Measurements from ENCODE around the gene RASAL2.
"Not testable (repeated sequence)": the region's sequence is repeated elsewhere in the genome, so short reads cannot be mapped to it uniquely, and the experiment has no call there.

RASAL2 gene

DNA sequence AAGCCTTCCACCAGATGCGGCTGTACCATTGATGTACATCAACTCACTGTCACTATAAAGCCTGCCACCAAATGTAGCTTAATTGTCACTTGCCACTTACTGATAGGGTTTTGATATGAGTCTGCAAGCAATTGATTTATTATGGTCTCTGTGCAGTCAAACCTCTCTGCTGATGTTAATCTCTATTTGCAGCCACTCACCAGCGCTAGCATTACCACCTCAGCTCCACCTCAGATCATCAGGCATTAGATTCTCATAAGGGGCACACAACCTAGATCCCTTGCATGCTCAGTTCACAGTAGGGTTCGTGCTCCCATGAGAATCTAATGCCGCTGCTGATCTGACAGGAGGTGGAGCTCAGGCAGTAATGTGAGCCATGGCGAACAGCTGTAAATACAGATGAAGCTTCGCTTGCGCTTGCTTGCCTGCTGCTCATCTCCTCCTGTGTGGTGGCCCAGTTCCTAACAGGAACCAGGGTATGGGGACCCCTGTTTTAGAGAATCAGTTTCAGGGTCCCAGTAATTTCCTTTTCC lies 26.7 kb downstream of the RASAL2 start:
- not testable (repeated sequence) for DNase-seq

DNA sequence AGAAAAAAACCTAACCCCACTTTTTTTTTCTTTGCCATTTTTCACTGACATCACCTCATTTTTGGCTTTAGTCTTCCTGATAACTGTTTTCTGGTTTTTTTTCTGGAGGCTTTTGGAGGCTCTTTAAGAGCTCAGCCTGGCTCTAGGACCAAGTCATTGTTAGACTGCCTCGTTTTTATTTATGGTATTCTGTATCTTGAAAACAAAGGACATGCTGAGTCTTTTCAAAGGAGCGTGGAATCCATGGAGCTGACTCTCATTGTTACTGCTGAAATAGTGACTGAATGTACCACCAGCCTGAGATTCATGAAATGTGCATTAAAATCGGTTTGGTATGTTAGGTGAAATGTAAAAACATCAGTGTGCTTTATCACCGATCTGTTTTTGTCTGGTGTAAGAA lies 28.0 kb downstream of the RASAL2 start:
- DNase-seq: no peak

DNA sequence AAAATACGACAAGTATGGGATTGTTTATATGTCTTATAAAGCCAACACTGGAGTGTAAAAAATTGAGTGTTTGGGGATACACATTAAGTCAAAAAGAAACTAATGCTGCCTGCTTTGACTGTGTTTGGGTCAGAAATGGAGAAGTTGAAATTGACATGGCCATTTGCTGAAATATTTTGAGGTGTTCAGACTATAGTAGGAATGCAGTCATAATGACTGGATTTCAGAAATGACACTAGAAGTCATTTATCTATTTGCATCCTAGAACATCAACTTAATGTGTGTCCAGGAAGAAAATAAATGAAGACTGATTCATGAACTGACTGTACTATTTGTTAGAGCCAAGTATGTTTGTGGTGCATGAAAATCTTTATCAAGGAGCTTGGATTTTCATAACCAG lies 28.4 kb downstream of the RASAL2 start:
- DNase-seq: no peak

DNA sequence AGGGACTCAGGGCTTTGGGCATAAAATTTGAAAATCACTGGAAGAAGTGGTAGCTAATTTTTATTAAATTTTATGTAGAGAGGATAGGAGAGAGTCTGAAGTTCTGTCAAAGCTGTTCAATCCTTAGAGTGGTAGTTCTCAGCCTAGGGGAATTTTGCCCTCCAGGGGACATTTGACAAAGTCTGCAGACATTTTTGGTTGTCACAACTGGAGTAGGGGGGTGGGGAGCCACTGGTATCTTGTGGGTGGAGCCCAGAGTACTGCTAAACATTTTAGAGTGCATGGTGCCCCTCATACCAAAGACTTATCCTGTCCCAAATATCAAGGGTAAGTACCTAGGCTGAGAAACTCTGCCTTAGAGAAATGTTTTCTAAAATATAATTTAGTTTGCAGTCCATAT lies 30.2 kb downstream of the RASAL2 start:
- no peak for DNase-seq

DNA sequence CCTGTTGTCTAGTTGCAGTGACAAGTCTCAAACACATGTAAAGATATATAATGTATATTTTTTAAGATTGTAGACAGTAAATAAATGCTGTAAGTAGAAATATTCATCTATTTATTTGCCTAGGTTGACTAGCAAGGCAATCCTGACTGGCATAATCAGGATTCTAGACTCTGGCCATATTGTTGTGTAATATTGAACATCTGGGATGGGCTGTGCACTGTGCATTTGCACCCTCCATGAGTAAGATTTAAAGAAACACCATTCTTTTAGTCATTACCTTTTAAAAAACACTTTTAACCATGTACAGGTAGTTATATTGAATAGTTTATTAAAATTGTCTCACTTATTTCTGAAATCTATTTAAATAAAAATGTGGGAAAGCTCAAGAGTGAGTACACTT lies 32.4 kb downstream of the RASAL2 start:
- no peak for DNase-seq

DNA sequence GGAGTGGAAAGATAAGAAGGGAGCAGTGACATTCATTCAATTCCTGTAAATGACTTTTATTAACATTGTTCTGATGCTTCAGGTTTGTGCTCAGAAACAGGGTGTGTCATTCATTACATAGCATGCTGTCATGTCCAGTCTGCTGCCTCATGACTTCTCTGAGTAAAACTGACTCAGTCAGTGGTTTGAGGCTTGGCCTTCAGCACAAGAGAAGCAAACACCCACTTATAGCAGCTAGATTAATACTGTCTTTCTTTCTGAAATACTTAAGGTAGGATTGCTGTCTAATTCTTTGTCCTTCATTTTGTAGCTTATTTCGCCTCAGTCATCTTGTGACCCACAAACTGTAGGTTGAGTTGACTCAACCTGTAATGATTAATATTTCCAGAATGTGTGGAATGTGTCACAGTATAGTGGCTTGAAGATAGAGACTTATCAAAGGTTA lies 32.9 kb downstream of the RASAL2 start:
- DNase-seq: no peak

DNA sequence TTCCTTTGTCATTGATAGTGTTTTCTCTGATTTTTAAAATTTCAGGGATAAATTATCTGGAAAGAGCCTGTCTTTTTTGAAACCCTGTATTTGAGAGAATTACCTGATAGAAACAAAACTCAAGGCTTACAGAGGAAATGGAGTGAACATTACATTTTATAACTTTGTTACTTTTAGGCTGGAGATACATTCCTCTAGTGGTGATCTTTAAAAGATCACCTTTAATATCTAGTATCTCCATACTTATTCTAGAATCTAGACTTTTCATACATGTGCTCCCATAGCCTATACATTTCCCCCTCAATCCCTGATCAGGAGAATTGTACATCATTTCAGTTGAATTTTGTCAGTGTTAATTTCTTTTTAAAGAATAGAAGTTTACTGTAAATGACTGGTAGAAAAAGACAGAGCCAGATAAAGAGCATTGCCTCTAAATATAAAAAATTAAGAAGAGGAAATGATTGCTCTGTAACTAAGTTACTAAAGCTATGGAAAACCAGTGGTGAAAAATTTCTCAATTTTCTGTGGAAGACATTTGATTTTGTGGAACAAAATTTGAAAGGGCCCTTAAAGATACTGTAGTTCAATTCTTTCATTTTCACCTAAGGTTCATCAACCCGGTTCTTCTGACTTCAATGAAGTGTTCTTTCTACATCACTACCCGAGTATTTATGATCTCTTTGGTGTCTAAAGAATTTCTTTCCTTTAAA lies 33.7 kb downstream of the RASAL2 start:
- DNase-seq: no peak

DNA sequence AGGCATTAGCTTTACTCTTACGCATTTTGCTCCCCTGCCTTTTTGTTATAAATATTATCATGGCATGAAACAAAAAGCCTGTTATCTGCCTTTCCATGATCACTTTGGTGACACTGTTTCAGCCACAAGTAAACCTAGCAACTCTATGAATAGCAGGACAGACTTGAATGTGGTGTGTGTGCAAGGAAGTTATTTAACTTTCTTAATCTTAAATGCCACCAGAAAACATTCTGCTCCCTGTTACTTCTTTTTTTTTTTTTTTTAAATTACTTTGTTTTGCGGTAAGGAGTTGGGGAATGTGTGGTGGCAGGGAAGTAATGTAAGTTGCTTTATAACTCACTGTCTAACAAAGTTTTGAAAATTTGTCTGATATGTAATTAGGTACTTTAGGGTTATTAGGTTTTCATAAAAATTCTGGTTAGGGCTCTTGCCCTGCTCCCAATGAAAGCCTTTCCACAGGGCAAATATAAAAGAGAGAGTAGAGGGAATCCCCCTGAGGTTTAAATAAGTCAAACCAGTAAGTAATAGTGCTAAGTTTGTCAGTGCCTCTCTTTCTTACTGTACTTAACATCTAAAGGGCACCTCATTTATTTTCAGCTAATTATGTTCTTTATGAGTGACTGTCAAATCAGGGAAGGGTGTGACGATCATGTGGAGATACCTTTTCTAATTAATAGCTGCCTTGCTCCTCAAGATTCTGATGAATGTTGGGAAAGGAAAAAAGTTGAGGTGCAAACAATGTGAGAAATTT lies 39.5 kb downstream of the RASAL2 start:
- DNase-seq: no peak

DNA sequence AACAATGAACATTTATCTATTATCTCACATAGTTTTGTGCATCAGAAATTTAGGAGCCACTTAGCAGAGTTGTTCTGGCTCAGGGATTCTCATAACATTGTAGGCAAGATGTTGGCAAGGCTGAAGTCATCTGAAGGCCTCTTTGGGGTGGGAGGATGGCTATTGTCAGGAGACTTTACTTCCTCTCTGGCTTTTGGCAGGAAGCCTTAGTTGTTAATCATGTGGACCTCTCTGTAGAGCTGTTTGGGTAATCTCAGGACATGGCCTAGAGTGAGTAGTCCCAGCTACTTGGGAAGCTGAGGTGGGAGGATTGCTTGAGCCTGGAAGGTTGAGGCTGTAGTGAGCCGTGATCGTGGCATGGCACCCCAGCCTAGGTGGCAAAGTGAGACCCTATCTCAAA lies 40.2 kb downstream of the RASAL2 start:
- no peak for DNase-seq

DNA sequence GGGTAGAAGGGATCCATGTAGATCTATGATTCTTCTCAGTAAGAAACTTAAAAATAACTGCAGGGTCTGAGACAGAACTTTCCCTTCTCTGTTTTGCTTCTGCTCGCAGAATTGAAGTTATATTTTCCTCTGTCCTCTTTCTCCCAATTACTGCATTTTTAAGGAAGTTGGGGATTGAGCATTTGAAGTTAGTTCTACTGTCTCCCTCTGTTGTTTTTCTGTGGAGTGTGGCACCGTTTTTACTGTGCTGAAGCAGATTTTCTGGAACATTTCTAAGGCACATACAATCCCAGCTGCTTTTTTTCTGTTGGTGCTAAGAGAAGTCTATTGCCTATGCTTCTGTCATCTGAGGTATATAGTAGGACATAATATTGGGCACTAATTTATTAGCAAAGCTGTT lies 43.3 kb downstream of the RASAL2 start:
- DNase-seq: no peak

DNA sequence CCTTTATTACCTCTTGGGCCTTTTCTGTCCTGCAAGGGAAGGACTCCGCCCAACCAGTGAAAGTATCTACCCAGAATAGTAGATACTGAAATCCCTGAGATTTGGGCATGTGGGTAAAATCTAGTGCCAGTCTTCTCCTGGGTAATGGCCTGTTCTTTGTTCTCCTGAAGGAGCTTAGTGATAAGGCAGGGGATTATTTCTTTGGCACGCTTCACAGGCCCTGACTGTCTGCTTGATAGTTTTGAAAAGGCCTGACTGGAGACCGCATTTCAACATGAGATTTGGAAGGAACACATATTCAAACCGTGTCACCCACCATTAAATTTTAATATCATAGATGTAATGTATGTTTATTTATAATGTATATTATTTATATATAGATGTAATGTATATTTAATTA lies 48.9 kb downstream of the RASAL2 start:
- DNase-seq: no peak

DNA sequence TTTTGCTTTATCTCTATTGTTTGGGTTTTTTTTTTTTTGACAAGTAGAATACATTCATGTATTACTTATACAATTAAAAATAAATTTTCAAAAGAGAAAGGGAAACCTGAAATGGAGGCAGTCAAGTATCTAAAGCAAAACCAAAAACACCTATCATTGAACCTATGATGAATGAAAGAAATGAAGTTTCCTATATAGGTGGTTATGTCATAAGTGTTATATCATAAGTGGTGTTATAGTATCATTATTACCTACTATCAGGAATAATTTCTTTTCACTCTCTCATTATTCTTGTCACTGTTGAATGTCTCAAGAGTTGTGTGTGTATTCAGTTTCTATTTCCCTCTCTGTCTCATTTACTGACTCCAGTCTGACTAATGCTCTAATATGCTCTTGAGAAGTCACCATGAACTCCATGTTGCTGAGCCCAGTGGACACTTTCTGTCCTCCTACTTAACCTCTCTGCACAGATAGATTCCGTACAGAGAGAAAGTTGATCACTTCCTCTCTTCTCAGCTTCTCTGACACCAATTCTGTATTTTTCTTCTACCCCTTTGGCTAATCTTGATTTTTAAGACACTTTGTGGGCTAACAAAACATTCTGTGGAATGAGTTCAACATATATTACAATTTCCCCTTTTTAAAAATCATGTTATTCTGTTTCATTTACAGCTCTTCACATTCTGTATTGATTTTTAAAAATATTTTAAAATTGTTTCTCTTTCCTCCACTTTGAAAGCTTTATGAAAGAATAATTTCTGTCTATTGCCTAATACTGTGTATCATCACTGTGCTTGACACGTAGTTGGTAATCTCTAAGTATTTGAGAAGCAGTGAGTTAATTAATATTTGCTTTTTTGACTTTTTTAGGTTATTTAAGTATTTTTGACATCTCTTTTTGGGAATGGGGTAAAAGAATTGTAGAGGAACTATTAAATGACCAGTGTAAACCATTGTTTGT lies 50.1 kb downstream of the RASAL2 start:
- DNase-seq: no peak

DNA sequence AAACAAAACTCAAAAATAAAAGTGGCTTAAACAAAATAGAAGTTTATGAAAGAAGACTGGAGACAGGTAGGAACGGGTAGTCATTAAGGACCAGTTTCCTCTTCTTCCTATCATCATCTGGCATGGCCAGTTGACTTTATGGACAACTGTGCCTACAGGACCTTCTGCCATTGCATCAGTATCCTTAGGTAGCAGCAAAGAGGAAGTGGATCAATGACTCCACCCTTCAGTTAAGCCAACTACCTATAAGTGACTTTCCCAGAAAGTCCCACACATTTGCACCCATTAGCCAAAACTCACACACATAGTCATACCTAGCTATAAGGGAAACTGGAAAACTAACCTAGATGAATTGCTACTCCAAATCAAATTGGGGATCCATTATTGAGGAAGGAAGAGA lies 51.7 kb downstream of the RASAL2 start:
- no peak for DNase-seq

DNA sequence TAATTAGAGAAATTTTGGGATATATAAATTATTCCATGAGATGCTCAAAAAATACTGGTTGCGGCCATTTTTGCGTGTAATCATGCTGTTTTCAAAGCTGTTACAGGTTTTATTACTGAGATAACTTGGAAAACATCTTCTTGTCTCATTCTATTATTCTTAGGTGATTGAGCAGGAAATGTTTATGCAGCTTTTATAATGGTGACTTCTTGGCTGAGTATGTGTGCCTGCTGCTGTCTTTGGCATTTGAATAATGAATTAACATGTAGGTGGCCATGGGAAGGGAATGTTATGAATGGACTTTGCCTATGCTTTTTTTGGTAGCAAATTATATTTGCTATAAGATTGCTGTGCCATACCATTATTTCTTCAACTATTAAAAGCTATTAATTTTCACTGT lies 52.5 kb downstream of the RASAL2 start:
- no peak for DNase-seq

DNA sequence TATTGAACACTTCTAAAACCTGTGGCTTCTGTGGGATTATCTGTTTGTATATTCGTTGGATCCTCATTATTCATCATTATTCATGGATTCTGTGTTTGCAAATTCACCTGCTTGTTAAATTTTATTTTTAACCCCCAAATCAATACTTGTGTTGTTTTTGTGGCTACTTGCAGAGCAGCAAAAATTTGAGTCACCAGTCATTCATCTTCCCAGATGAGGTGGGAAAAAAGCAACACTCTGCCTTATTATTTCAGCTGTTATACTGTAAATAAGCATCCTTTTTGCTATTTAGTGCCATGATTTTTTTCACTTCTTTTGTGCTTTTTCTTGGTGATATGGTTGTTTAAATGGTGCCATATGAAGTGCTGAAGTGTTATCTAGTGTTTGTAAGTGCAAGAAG lies 56.7 kb downstream of the RASAL2 start:
- DNase-seq: no peak

DNA sequence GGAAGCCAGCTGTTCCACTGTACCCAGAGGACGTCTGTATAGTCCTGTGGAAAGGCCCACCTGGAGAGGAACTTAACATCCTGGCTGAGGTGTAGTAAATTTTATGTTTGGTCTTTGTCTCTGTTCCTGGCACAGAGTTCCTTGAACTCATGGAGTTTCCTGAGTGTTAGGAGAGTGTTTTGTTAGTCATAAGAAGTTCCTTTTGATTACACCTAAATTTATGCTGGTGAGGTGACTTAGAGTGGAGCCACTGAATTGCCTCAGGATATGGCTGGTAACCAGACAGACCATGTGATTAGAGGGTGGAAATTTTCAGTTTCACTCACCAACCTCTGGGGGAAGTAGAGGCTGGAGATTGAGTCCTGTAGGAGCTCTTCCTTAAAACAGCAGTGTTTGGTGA lies 57.9 kb downstream of the RASAL2 start:
- DNase-seq: no peak

DNA sequence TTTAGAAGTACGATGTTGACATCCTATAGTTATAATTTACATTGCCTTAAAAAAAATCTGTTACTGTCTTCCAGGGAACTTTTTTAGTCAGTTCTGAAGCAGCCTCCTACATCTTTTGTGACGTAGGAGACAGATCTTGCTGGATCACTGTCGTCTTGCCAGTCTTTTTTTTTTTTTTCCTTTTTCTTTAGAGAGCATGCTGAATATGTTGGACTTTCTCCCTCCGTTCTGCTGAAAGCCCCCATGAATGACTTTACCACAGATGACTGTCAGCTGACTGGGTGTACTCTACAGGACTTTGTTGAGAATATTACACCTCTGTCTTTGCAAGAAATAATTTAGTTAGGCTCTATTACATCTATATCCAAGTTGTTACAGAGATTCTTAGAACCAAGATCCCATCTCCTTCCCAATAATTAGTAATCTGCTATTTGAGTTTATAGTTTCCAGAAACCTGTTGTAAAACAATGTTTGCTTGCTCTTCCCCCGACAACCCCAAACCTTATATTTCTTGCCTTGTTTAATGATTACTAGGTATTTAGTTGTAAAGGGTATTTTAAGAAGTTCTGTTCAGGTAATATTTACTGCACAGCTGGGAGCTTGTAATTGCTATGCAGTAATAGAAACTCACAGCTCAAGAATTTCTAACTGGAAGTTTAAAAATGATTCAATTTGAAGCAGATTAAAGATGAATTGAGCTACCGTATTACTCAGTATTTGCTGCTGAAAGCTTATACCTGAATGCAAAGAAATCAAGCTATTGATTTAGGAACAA lies 61.8 kb downstream of the RASAL2 start:
- DNase-seq: no peak

DNA sequence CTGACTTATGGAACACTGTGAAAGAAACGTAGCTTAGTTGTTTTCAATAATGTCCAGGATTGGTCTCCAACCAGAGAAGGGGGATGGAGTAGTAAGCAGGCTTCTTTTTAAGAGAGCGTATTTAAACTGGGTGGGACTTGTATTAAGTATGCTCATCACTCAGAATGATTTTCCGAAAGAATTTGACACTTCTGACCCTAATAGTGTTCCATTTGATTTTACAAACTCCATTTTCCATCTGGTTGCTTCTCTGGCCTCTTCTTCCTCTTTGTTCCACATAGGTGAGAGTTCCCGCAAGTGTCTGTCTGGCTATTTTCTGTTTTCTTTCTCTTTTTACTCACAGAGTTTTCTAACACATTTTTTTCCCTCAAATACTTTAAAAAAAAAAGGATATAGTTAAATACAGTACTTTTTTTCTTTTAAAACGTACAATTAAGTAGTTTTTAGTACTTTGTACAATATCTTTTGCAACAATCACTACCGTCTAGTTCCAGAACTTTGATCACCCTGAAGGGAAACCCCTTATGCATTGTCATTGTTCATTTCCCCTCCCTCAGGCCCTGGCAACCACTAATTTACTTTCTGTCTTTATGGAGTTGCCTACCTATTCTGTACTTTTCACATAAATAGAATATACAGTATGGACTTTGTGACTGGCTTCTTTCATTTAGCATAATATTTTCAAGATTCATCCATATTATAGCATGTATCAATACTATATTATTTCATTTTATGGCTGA lies 67.0 kb downstream of the RASAL2 start:
- DNase-seq: no peak

DNA sequence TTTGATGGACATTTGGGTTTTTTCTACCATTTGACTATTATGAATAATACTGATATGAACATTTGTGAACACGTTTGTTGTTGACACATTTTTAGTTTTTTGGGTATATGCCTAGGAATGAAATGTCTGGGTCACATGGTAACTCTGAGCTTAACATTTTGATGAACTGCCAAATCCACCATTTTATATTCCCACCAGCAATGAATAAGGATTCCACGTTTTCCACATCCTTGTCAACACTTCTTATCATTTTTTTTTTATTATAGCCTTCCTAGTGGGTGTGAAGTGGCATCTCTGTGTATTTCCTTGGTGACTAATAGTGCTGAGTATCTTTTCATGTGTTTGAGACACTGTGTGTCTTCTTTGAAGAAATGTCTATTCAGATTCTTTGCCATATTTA lies 67.6 kb downstream of the RASAL2 start:
- no peak for DNase-seq

DNA sequence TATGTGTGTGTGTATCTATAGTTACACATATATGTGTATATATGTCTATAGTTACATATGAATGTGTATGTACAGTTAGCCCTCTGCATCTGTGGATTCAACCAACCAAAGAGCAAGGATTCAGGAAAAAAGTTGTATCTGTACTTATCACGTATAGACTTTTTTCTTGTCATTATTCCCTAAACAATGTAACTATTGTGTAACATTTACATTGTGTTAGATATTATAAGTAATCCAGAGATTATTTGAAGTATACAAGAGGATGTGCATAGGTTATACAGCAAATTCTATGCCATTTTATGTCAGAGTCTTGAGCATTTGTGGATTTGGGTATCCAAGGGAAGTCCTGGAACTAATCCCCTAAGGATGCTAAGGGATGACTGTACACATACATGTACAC lies 71.3 kb downstream of the RASAL2 start:
- DNase-seq: no peak

DNA sequence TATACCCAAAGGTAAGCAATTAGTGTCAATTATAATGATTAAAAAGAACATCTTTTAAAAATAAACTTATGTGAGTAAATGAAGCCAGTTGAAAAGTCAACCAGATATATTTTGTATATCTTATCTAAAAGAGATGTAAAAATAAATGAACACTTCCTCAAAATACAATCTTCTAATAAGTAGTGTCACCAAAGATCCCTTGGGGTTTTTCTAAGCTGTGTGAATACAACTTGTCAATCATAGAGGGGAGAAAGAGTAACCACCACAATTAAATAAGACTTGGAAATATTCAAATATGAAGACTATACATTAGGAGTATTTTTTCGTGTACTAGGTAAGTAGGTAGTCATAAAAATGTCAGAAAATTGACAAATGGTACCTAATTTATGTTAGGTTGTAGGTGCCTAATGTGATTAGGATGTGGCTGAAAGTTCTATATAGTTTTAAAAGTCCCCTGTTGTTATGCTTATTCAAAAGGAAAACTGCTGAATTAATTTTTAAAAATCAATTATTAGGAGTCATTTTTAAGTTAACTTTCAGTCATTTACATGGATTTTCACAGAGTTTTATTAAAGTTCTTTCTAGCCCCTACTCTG lies 72.6 kb downstream of the RASAL2 start:
- DNase-seq: no peak
